Natural killer cell (primary cell): Measurements from ENCODE around the gene MCEMP1. TPM values are rescaled to one million over a fixed set of nuclear protein-coding genes. Genes with fewer than 3 reads are reported as not detected.

Experiments
- ATAC-seq, 3 donors: fragments of 150-1000 bp in 2 of 3; fragments of 200-7000 bp in 1 of 3; cut with Tn5 transposase; 1 replicate in 1 of 3; 2 replicates in 2 of 3; pipeline ENCODE4 v1.10.0; 2021; ENCODE audit warnings: mild to moderate bottlenecking in 2 of 3, moderate library complexity in 2 of 3
- DNase-seq, 2 donors: peaks; one replicate each; pipeline versions ENCODE4 v3.0.0 to v3.0.0-alpha.2; 2013 to 2021; ENCODE audit warnings: mixed read lengths in 1 of 2
- H3K27ac ChIP-seq: one replicate; pipeline ENCODE4 v1.5.1; 2013; ENCODE audit warnings: mild to moderate bottlenecking, low read length
- H3K27me3 ChIP-seq: one replicate; pipeline ENCODE4 v1.6.1; 2013; ENCODE audit warnings: low read length; ENCODE audit not compliant: control insufficient read depth, insufficient read depth
- H3K36me3 ChIP-seq: one replicate; pipeline ENCODE4 v1.6.1; 2013; ENCODE audit warnings: low read length; ENCODE audit not compliant: control insufficient read depth, insufficient read depth
- H3K4me1 ChIP-seq: one replicate; pipeline ENCODE4 v1.6.1; 2013; ENCODE audit warnings: low read length; ENCODE audit not compliant: control insufficient read depth, insufficient read depth
- H3K4me3 ChIP-seq: one replicate; pipeline ENCODE4 v1.5.1; 2013; ENCODE audit warnings: low read length
- H3K9me3 ChIP-seq: one replicate; pipeline ENCODE4 v1.6.1; 2013; ENCODE audit warnings: low read length; ENCODE audit not compliant: control insufficient read depth, insufficient read depth
- H3K27ac Mint-ChIP-seq, 2 donors: one replicate each; pipeline ENCODE4 v1.8.0; 2022; ENCODE audit warnings: mild to moderate bottlenecking in 2 of 2, mixed read lengths in 2 of 2, moderate library complexity in 1 of 2
- H3K27me3 Mint-ChIP-seq, 2 donors: one replicate each; pipeline ENCODE4 v1.8.0; 2022; ENCODE audit warnings: low read depth in 2 of 2, mixed read lengths in 2 of 2
- H3K36me3 Mint-ChIP-seq: one replicate; pipeline ENCODE4 v1.8.0; 2022; ENCODE audit warnings: mixed read lengths
- H3K4me1 Mint-ChIP-seq, 2 donors: one replicate each; pipeline ENCODE4 v1.8.0; 2022; ENCODE audit warnings: mixed read lengths in 2 of 2
- H3K4me3 Mint-ChIP-seq: one replicate; pipeline ENCODE4 v1.8.0; 2022; ENCODE audit warnings: mild to moderate bottlenecking, moderate library complexity, mixed read lengths
- H3K9me3 Mint-ChIP-seq, 2 donors: one replicate each; pipeline ENCODE4 v1.8.0; 2022; ENCODE audit warnings: mixed read lengths in 2 of 2
- WGBS: methylation state at CpG from one replicate; pipeline ENCODE4 v1.1.7; 2013; ENCODE audit warnings: missing lambda C conversion rate; ENCODE audit not compliant: insufficient coverage; 5-methylcytosine and 5-hydroxymethylcytosine counted together
- intact Hi-C: fragments of 100-400 bp; cut with micrococcal nuclease; formaldehyde crosslinking; loops from one replicate; pipeline ENCODE4 v1.14.2; 2022
- total RNA-seq, 4 donors: library from RNA; stranded (reverse); fragments of 120-200 nt in 1 of 4; gene quantifications; one replicate each; pipeline versions ENCODE4 v1.2.3 to v1.2.4, GENCODE V29; 2013 to 2022
- TF ChIP-seq, protein P1 (sequence below): fragments of 200-600 bp; IDR thresholded peaks from one replicate; pipeline ENCODE4 v1.8.0; 2022; ENCODE audit warnings: antibody characterized with exemption

The MCEMP1 gene
- total RNA-seq, 3 donors from 2014 or later (not counting 1 experiment from before 2014, with no cell fraction given) = 0.59 to 4.8 (median 1.8) TPM

GRCh38 chr19:7670790-7671189, 6.1 kb upstream of the MCEMP1 start:
- Histone ChIP-seq H3K9me3 (peaks cover 2% of the 10 kb centered on the region), H3K36me3 (no peaks in the 10 kb centered on the region), H3K27ac (no peak overlapping the region), H3K4me1 (peaks cover 24% of the 10 kb centered on the region), H3K27me3 (peaks cover 3% of the 10 kb centered on the region), H3K4me3 (no peak overlapping the region)
- Mint-ChIP-seq H3K4me3 (no peak overlapping the region), H3K27me3 (peaks cover 16 to 20% of the 10 kb centered on the region in 2 donors), H3K9me3 (no peaks in the 10 kb centered on the region), H3K36me3 (no peaks in the 10 kb centered on the region), H3K4me1 (peaks cover 8 to 14% of the 10 kb centered on the region in 2 donors), H3K27ac (no peak overlapping the region)
- TF ChIP-seq, protein P1, sequence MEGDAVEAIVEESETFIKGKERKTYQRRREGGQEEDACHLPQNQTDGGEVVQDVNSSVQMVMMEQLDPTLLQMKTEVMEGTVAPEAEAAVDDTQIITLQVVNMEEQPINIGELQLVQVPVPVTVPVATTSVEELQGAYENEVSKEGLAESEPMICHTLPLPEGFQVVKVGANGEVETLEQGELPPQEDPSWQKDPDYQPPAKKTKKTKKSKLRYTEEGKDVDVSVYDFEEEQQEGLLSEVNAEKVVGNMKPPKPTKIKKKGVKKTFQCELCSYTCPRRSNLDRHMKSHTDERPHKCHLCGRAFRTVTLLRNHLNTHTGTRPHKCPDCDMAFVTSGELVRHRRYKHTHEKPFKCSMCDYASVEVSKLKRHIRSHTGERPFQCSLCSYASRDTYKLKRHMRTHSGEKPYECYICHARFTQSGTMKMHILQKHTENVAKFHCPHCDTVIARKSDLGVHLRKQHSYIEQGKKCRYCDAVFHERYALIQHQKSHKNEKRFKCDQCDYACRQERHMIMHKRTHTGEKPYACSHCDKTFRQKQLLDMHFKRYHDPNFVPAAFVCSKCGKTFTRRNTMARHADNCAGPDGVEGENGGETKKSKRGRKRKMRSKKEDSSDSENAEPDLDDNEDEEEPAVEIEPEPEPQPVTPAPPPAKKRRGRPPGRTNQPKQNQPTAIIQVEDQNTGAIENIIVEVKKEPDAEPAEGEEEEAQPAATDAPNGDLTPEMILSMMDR = no peak
- 69% methylated on average over 7 of the region's 9 CpGs for WGBS
- ATAC-seq (no peak), DNase-seq (peak in 1 of 2 donors; percentile 24)
- intact Hi-C loops = loop anchor here (10.0 kb wide), 1 partner anchor 316 kb away; no protein-coding TSS in a partner anchor

GRCh38 chr19:7672522-7672921, 4.4 kb upstream of the MCEMP1 start:
- no peak for DNase-seq
- Histone ChIP-seq H3K9me3 (peaks cover 2% of the 10 kb centered on the region), H3K27ac (no peak overlapping the region), H3K4me3 (no peak overlapping the region), H3K4me1 (peaks cover 37% of the 10 kb centered on the region), H3K36me3 (no peaks in the 10 kb centered on the region), H3K27me3 (peaks cover 3% of the 10 kb centered on the region)
- no peak for ATAC-seq
- H3K27ac Mint-ChIP-seq = no peak overlapping the region
- no peaks in the 10 kb centered on the region for H3K9me3 Mint-ChIP-seq
- H3K4me1 Mint-ChIP-seq = peaks cover 8 to 22% of the 10 kb centered on the region in 2 donors
- TF ChIP-seq, protein P1 = no peak
- 71% methylated on average over 9 of the region's 9 CpGs for WGBS
- no peaks in the 10 kb centered on the region for H3K36me3 Mint-ChIP-seq
- peaks cover 23 to 24% of the 10 kb centered on the region in 2 donors for H3K27me3 Mint-ChIP-seq
- intact Hi-C loops = loop anchor here (10.0 kb wide), 1 partner anchor 318 kb away; no protein-coding TSS in a partner anchor
- no peak overlapping the region for H3K4me3 Mint-ChIP-seq

DNA sequence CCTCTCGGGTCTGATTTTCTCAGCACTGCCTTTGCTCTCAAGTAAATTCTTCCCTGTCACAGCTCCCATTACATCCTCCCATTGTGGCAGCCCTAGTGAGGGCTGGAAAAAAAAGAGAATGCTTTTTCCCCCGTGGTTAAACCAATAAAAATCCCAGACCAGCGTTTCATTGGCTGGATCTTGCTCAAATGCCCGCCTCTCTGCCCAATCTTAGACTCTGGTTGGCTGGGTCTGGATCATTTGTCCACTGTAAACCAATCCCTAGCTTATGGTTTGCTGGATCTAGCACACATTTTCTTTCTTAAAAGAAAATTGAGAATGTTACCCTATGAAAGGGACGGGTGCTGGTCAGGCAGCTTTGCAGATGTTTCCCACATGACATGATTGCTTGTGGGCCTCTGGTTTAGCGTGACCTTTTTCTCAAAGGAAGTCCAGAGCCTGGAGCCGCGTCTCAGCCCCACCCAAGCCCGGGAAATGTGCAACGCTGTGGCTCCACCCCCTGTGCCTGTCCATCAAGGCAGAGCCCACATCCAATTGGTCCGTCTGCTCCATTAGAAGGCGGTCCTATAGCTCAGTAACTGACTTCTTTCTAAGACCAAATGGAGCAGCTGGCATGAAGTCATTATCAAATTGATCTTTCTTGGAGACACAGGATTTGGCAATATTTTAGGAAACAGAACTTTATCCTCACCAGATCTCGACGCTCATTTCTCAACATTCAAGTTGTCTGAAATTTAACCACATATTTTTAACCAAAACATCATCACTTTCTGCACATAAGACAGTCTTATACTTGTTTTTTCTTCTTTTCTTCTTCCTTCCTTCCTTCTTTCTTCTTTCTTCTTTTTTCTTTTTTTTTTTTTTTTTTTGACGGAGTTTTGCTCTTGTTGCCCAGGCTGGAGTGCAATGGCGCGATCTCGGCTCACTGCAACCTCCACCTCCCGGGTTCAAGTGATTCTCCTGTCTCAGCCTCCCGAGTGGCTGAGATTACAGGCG, 2.6 kb upstream of the MCEMP1 start:
- ATAC-seq (peak; percentile 37 to 66 (median 52)), DNase-seq (peak in 1 of 2 donors; percentile 55)
- H3K27ac ChIP-seq = no peak overlapping the region
- no peaks in the 10 kb centered on the region for H3K9me3 Mint-ChIP-seq
- peaks cover 30% of the 10 kb centered on the region in 2 donors for H3K27me3 Mint-ChIP-seq
- H3K4me1 ChIP-seq = peaks cover 35% of the 10 kb centered on the region
- H3K27ac Mint-ChIP-seq = no peak overlapping the region
- no peak overlapping the region for H3K4me3 Mint-ChIP-seq
- intact Hi-C loops = loop anchor here (10.0 kb wide), 1 partner anchor 320 kb away; no protein-coding TSS in a partner anchor
- H3K9me3 ChIP-seq = peaks cover 2% of the 10 kb centered on the region
- TF ChIP-seq, protein P1 = no peak
- no peaks in the 10 kb centered on the region for H3K36me3 Mint-ChIP-seq
- WGBS = 64% methylated on average over 20 of the region's 21 CpGs
- H3K4me3 ChIP-seq = no peak overlapping the region
- H3K4me1 Mint-ChIP-seq = peaks cover 8 to 31% of the 10 kb centered on the region in 2 donors
- H3K36me3 ChIP-seq = no peaks in the 10 kb centered on the region
- peaks cover 3% of the 10 kb centered on the region for H3K27me3 ChIP-seq
